SU-DHL-6 (cell line): ENCODE results near the gene ZNF302.
"Not testable (repeated sequence)": the region's sequence is repeated elsewhere in the genome, so short reads cannot be mapped to it uniquely, and the experiment has no call there.

ENCODE experiments used
- EZH2phosphoT487 ChIP-seq: fragments of 200-600 bp; sonication (generic), shearing (Covaris generic); conservative IDR thresholded peaks from 2 replicates; pipeline ENCODE4 v1.6.1; 2018; ENCODE audit warnings: mild to moderate bottlenecking, antibody characterized with exemption, low read length, moderate library complexity, mixed read lengths
- TF ChIP-seq, protein P1 (sequence below): fragments of 200-600 bp; sonication (generic); IDR thresholded peaks from one replicate; pipeline ENCODE4 v1.5.1; 2017; ENCODE audit warnings: antibody characterized with exemption, mild to moderate bottlenecking, low read length, moderate library complexity; ENCODE audit not compliant: insufficient read depth, poor library complexity, severe bottlenecking

DNA sequence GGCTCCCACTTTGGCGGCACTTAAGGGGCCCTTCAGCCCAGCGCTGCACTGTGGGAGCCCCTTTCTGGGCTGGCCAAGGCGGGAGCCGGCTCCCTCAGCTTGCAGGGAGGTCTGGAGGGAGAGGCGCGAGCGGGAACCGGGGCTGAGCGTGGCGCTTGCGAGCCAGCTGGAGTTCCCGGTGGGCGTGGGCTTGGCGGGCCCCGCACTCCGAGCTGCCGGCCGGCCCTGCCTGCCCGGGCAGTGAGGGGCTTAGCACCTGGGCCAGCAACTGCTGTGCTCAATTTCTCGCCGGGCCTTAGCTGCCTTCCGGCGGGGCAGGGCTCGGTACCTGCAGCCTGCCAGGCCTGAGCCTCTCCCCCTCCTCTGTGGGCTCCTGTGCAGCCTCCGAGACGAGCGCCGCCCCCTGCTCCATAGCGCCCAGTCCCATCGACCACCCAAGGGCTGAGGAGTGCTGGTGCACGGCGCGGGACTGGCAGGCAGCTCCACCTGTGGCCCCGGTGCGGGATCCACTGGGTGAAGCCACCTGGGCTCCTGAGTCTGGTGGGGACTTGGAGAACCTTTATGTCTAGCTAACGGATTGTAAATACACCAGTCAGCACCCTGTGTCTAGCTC, 9.3 kb upstream of the ZNF302 start:
- TF ChIP-seq, protein P1, sequence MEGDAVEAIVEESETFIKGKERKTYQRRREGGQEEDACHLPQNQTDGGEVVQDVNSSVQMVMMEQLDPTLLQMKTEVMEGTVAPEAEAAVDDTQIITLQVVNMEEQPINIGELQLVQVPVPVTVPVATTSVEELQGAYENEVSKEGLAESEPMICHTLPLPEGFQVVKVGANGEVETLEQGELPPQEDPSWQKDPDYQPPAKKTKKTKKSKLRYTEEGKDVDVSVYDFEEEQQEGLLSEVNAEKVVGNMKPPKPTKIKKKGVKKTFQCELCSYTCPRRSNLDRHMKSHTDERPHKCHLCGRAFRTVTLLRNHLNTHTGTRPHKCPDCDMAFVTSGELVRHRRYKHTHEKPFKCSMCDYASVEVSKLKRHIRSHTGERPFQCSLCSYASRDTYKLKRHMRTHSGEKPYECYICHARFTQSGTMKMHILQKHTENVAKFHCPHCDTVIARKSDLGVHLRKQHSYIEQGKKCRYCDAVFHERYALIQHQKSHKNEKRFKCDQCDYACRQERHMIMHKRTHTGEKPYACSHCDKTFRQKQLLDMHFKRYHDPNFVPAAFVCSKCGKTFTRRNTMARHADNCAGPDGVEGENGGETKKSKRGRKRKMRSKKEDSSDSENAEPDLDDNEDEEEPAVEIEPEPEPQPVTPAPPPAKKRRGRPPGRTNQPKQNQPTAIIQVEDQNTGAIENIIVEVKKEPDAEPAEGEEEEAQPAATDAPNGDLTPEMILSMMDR = not testable (repeated sequence)
- not testable (repeated sequence) for TF ChIP-seq EZH2phosphoT487
